Caco-2 (cell line): ENCODE data around the gene KLHL22. TPM values are rescaled to one million over a fixed set of nuclear protein-coding genes. Genes with fewer than 3 reads are reported as not detected.

Experiments used
- BruUV-seq: library from RNA; stranded (reverse); fragments of 400-500 nt; replicated peaks from 2 replicates; lab custom pipeline; 2021; lab: Mats Ljungman, UMichigan
- CTCF ChIA-PET: fragments of 300-600 bp; sonication (Branson Sonifier 250); formaldehyde crosslinking; loops from one replicate; lab custom pipeline; 2022; ENCODE audit warnings: antibody characterized with exemption; lab: Charles Lee
- POLR2A ChIA-PET: fragments of 300-600 bp; sonication (Branson Sonifier 250); formaldehyde crosslinking; loops from one replicate; lab custom pipeline; 2022; ENCODE audit warnings: antibody characterized with exemption; lab: Charles Lee
- DNase-seq, 2 experiments: peaks; one replicate each; pipeline versions ENCODE4 v3.0.0 to v3.0.0-alpha.2; 2020 to 2022
- H3K27me3 ChIP-seq: replicated peaks from 2 replicates; pipeline ENCODE4 v1.6.0; 2011; ENCODE audit warnings: low read length; ENCODE audit not compliant: control insufficient read depth, insufficient read depth
- H3K36me3 ChIP-seq: 2 replicates; pipeline ENCODE4 v1.5.1; 2011; ENCODE audit warnings: low read length; ENCODE audit not compliant: control insufficient read depth, insufficient read depth
- H3K4me1 ChIP-seq: fragments of 250-450 bp; sonication (Bioruptor Pico); 2 replicates; pipeline ENCODE4 v1.5.1; 2020; ENCODE audit warnings: mild to moderate bottlenecking
- H3K4me3 ChIP-seq: 2 replicates; pipeline ENCODE4 v1.5.1; 2011; ENCODE audit warnings: low read depth, mild to moderate bottlenecking, control low read depth, low read length
- H3K9me3 ChIP-seq: fragments of 250-450 bp; sonication (Bioruptor Pico); 2 replicates; pipeline ENCODE4 v1.5.1; 2020; ENCODE audit warnings: mild to moderate bottlenecking, moderate library complexity
- H3K27ac Mint-ChIP-seq: one replicate; pipeline ENCODE4 v1.8.0; 2022; ENCODE audit warnings: mixed read lengths; ENCODE audit not compliant: unreplicated experiment
- H3K27me3 Mint-ChIP-seq: one replicate; pipeline ENCODE4 v1.8.0; 2022; ENCODE audit warnings: mixed read lengths; ENCODE audit not compliant: insufficient read depth, unreplicated experiment
- H3K36me3 Mint-ChIP-seq: one replicate; pipeline ENCODE4 v1.8.0; 2022; ENCODE audit warnings: mild to moderate bottlenecking, mixed read lengths; ENCODE audit not compliant: insufficient read depth, unreplicated experiment
- H3K4me1 Mint-ChIP-seq: one replicate; pipeline ENCODE4 v1.8.0; 2022; ENCODE audit warnings: low read depth, mixed read lengths; ENCODE audit not compliant: unreplicated experiment
- H3K4me3 Mint-ChIP-seq: one replicate; pipeline ENCODE4 v1.8.0; 2022; ENCODE audit warnings: mild to moderate bottlenecking, moderate library complexity, mixed read lengths; ENCODE audit not compliant: unreplicated experiment
- H3K9me3 Mint-ChIP-seq: one replicate; pipeline ENCODE4 v1.8.0; 2022; ENCODE audit warnings: mixed read lengths; ENCODE audit not compliant: unreplicated experiment
- CTCF ChIP-seq, 2 experiments: fragments of 200-600 bp in 1 of 2; IDR thresholded peaks; 1 replicate in 1 of 2; 2 replicates in 1 of 2; pipeline versions ENCODE4 v1.5.1 to v1.8.0; 2011 to 2022; ENCODE audit warnings: antibody characterized with exemption in 1 of 2, control low read depth in 1 of 2, inconsistent platforms in 1 of 2, low read depth in 1 of 2, low read length in 1 of 2, mild to moderate bottlenecking in 1 of 2, moderate library complexity in 1 of 2; ENCODE audit not compliant: insufficient read depth in 1 of 2, severe bottlenecking in 1 of 2, unreplicated experiment in 1 of 2
- intact Hi-C: fragments of 100-400 bp; cut with micrococcal nuclease; formaldehyde crosslinking; loops from one replicate; pipeline ENCODE4 v1.10.0; 2022; ENCODE audit not compliant: unreplicated experiment
- total RNA-seq: library from RNA; stranded (reverse); gene quantifications from 2 replicates; pipeline ENCODE4 v1.2.3, GENCODE V29; 2022

Gene KLHL22
- total RNA-seq, 1 experiment from 2014 or later: 24.4 TPM

- no peak overlapping the region for H3K4me3 Mint-ChIP-seq
- no peak for DNase-seq
- POLR2A ChIA-PET: no interaction called here
Observed at GRCh38 chr22:20424932-20425565, 70.5 kb downstream of the KLHL22 start.

GRCh38 chr22:20424568-20424931 lies 71.0 kb downstream of the KLHL22 start:
- BruUV-seq: no TSS peak
- H3K27me3 Mint-ChIP-seq: peaks cover 7% of the 10 kb centered on the region
- intact Hi-C loops: no loop called here

More at GRCh38 chr22:20424932-20425565, 70.5 kb downstream of the KLHL22 start:
- H3K27me3 Mint-ChIP-seq: peaks cover 7% of the 10 kb centered on the region
- H3K9me3 ChIP-seq: no peaks in the 10 kb centered on the region
- intact Hi-C loops: no loop called here
- BruUV-seq: no TSS peak
- no peak overlapping the region for H3K27ac Mint-ChIP-seq
- H3K4me3 ChIP-seq: no peak overlapping the region
- no peak for TF ChIP-seq CTCF (IDR thresholded peaks at IDR 0.05; ENCODE audit: insufficient read depth in 1 of 2, low read depth in 1 of 2, low read length in 1 of 2, severe bottlenecking in 1 of 2, unreplicated experiment in 1 of 2)
- CTCF ChIA-PET: no interaction called here
- peaks cover 7% of the 10 kb centered on the region for H3K4me1 ChIP-seq
- H3K9me3 Mint-ChIP-seq: no peaks in the 10 kb centered on the region
- H3K4me1 Mint-ChIP-seq: peaks cover 5% of the 10 kb centered on the region
- peaks cover 2% of the 10 kb centered on the region for H3K27me3 ChIP-seq
- H3K36me3 Mint-ChIP-seq: no peaks in the 10 kb centered on the region
- no peaks in the 10 kb centered on the region for H3K36me3 ChIP-seq

GRCh38 chr22:20423906-20424551 lies 71.6 kb downstream of the KLHL22 start:
- ChIA-PET CTCF (interaction anchor here (0.6 kb wide), 1 partner anchor 21 kb away, joined by 3 read pairs; no protein-coding TSS in a partner anchor), POLR2A (no interaction called here)
- no peak overlapping the region for H3K27ac Mint-ChIP-seq
- H3K36me3 ChIP-seq: no peaks in the 10 kb centered on the region
- no peaks in the 10 kb centered on the region; the same call in 1 of the 2 replicates for H3K27me3 ChIP-seq
- H3K4me1 Mint-ChIP-seq: peaks cover 3% of the 10 kb centered on the region
- no peaks in the 10 kb centered on the region for H3K9me3 Mint-ChIP-seq
- peaks cover 3% of the 10 kb centered on the region; the same call in 1 of the 2 replicates for H3K4me1 ChIP-seq
- H3K4me3 Mint-ChIP-seq: no peak overlapping the region
- BruUV-seq: no TSS peak
- H3K9me3 ChIP-seq: no peaks in the 10 kb centered on the region
- no peak for TF ChIP-seq CTCF (IDR thresholded peaks at IDR 0.05; ENCODE audit: insufficient read depth in 1 of 2, low read depth in 1 of 2, low read length in 1 of 2, severe bottlenecking in 1 of 2, unreplicated experiment in 1 of 2)
- intact Hi-C loops: no loop called here
- no peak overlapping the region for H3K4me3 ChIP-seq
- H3K27me3 Mint-ChIP-seq: peaks cover 6% of the 10 kb centered on the region
- no peak for DNase-seq
- no peaks in the 10 kb centered on the region for H3K36me3 Mint-ChIP-seq

More at GRCh38 chr22:20424568-20424931, 71.0 kb downstream of the KLHL22 start:
- Histone ChIP-seq H3K36me3 (no peaks in the 10 kb centered on the region), H3K4me3 (no peak overlapping the region), H3K9me3 (no peaks in the 10 kb centered on the region), H3K4me1 (peaks cover 3% of the 10 kb centered on the region; the same call in 1 of the 2 replicates), H3K27me3 (peaks cover 1% of the 10 kb centered on the region; the same call in 1 of the 2 replicates)
- no peak overlapping the region for H3K4me3 Mint-ChIP-seq
- ChIA-PET POLR2A (no interaction called here), CTCF (no interaction called here)
- DNase-seq: no peak
- H3K36me3 Mint-ChIP-seq: no peaks in the 10 kb centered on the region
- TF ChIP-seq CTCF (IDR thresholded peaks at IDR 0.05; ENCODE audit: insufficient read depth in 1 of 2, low read depth in 1 of 2, low read length in 1 of 2, severe bottlenecking in 1 of 2, unreplicated experiment in 1 of 2): no peak
- no peaks in the 10 kb centered on the region for H3K9me3 Mint-ChIP-seq
- H3K27ac Mint-ChIP-seq: no peak overlapping the region
- H3K4me1 Mint-ChIP-seq: peaks cover 5% of the 10 kb centered on the region
